Measurements from ENCODE around the gene GRK6.
"Not testable (repeated sequence)": the region's sequence is repeated elsewhere in the genome, so short reads cannot be mapped to it uniquely, and the experiment has no call there.

The GRK6 gene

DNA sequence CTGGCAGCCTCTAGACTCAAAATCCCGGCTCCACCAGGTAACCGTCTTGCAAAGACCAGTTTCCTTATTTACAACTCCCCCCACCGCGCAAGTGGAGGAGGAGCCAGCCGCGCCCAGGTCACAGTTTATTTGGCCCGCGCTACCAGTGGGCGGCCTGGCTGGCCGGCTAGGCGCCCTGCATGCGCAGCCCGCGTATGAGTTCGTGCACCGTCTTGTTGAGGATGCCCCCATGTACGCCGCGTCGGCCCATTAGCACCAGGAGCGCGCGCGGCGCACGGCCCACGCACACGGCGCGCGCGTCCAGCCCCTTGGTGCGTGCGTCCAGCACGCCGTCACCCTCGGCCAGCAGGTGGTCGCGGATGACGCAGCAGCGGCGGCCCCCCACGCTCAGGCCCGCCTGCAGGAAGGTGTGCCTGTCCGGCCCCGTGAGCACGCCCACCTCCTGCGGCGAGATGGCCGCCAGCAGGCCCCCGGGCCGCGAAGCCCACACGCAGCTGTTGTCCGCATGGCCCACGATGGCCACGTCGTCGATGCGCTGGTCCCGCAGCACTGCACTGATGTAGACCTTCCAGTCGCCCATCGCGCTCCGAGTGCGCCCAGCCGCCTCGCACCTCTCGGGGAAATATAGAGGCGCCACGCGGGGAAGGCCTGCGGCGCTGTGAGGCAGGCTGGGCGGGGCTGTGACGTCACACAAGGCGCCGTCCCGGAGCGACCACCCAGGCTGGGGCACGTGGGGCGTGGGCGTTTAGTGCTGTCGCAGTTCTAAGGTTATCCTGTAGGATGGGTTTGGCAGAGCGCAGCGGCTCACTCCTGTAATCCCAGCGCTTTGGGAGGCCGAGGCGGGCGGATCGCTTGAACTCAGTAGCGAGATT is 26.2 kb upstream of the GRK6 start, which contains the start of gene PFN3:
Gene PFN3 (minus strand): TSS at position 665 of the 872 bp plus-strand sequence. CDS start 85 bp downstream, at position 580.
- no peak for DNase-seq

DNA sequence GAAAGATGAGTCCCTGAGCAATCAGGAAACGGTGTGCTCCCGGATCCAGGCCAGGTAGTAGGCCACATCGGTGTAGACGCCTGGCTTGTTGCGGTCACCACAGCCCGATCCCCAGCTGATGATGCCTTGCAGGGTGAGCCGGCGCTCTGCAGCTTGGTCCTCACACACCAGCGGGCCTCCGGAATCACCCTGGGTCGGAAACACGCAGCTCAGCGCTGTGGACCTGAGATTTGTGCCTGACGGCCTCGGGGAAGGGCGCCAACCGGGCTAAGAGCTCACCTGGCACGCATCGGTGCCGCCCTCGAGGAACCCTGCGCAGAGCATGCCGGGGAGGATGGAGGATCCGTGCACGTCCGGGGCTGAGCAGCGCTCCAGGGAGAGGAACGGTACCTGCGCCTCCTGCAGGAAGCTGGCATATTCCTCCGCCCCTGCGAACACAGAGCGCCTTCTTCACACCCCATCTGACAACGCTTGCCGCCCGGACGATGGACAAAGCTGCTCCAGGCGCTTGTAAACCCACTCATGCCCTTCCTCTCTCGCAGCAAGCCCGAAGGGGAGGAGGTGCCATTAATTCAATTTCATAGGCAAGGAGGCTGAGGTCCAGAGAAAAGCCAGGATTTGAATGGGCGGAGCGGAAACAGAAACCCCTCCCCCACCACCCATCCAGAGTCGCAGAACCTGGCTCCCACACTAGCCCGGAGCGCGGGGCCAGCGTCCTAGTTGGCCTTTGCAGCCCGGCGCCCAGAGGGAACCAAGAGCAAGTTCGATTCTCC is 24.0 kb upstream of the GRK6 start:
- peak; percentile 86 for DNase-seq

GRCh38 chr5:177403102-177403791 is 23.2 kb upstream of the GRK6 start:
- DNase-seq: peak; percentile 63

DNA sequence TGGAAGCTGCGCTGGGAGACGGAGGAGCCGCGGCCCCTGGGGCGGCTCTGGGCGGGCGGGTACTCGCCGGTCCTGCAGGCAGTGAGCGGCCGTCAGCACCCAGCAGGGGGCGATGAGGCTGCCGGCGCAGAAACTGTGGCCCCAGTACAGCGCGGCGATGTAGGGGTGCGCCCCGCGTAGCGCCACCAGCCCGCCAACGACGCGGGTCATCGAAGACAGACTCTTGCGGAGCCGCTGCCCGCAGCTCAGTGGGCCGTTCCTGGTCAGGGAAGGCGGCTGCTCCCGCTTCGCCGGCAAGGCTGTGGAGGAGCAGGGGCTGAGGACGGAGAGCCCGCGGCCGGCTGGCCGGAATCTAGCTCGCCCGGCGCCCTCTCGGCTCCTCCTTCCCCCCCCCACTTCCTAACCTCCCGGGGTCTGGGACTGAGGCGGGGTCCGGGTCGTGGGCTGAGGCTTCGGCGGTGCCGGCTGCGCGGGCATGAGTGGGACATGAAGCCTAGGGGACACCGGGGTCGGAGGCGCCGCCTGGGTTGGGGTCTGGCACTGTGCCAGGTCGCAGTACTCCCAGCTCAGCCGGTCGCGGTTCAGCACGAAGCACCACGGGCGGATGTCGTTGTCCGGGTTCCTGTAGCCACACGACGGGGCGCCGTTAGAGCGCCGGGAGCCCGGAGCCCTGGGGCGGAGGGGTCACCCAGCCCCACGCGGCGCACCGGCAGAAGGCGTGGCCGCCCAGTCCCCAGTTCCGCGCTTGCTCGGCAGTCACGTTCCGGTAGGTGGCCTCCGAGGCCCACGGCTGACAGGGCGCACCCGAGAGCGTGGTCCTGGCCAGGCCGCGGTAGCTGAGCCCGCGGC is 22.5 kb upstream of the GRK6 start:
- peak; percentile 90 for DNase-seq

DNA sequence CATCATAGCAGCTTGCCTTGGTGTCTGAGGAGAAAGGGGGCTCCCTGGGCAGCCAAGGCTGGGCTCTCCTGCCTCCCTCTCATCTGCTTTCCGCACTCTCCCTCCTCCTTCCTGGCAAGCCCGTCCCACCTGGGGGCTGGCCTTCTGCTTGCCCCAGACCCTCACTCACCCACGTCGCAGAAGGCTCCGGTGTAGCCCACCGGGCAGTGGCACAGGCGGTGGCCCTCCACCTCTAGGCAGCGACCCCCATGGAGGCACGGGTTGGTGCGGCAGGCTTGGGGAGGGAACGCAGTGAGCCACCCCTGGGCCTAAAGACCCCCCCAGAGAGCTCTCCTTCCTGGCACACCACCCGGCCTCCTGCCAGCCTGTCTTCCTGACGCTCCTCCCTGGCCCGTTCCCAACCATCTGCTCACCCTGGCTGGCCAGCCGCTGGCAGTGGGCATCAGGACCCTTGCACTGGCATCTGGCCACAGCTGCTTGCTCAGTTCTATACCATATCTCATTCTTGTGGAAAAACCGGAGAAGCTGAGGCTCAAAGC is 21.8 kb upstream of the GRK6 start:
- no peak for DNase-seq

DNA sequence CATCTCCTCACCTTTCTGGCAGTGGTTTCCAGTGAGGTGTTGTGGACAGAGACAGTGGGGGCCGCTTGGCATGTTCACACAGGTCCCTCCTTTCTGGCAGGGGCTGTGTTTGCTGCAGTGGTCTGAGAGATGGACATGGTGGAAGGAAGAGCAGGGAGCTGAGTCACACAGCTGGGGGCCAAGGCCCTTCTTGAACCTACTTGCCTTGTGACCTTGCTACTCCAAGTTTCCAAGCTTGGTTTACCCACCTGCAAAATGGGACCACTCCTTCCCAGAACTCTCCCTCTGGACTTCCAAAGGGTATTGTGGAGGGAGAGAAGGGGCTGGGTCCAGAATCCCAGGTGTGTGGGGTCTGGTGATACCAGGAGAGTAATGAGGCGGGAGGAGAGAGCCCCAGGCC is 21.2 kb upstream of the GRK6 start:
- no peak for DNase-seq

- peak; percentile 16 for DNase-seq
Measured at GRCh38 chr5:177405805-177406204, 20.7 kb upstream of the GRK6 start.

GRCh38 chr5:177409043-177409801 is 17.3 kb upstream of the GRK6 start, which contains the start of gene F12:
TSS of gene F12 (minus strand) at chr5:177409564. CDS start at chr5:177409527, 37 bp downstream.
- DNase-seq: no peak

- no peak for DNase-seq
Measured at GRCh38 chr5:177410575-177410974, 15.9 kb upstream of the GRK6 start.

DNA sequence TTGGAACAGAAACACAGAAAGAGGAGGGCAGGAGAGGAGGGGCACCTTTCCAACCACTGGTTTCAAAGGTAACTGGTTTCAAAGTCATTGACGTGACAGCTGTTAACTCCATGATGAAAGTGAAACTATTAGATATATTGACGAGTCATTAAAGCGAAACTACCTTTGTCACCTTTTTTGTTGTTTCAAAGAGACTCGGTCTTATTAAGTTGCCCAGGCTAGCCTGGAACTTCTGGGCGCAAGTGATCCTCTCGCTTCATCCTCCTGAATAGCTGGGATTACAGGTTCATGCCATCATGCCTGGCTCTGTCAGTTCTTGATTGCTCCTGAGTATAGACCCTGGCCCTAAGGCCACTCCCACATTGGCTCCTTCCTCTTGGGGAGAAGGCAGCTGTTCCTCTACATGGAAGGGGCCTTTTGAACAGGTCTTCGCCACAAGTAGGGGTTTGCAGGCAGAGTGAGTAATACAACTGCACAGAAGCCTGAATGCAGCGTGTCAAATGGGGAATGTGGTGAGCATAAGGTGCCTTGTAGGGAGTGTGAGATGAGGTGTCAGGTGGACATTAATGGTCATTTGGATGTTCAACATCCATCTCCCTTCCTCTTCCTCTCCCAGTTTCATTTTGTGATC is 13.8 kb upstream of the GRK6 start:
- peak; percentile 21 for DNase-seq

GRCh38 chr5:177414481-177414880 is 12.0 kb upstream of the GRK6 start:
- no peak for DNase-seq

- DNase-seq: not testable (repeated sequence)
Measured at GRCh38 chr5:177417081-177417480, 9.4 kb upstream of the GRK6 start.

DNA sequence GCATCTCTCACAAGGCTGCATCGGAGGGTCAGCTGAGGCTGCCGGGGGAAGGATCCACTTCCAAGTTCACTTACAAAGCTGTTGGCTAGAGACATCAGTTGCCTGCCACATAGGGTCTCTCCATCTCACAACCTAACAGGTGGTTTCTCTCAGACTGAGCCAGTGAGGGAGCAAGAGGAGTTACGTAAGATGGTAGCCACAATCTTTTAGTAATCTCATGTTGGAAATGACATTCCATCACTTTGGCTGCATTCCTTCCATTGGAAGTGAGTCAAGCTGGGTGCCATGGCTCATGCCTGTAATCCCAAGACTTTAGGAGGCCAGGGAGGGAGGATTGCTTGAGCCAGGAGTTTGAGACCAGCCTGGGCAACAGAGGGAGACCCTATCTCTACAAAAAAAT is 7.4 kb upstream of the GRK6 start:
- DNase-seq: no peak

GRCh38 chr5:177420472-177420871 is 6.0 kb upstream of the GRK6 start:
- not testable (repeated sequence) for DNase-seq

- no peak for DNase-seq
Measured at GRCh38 chr5:177421062-177421798, 5.2 kb upstream of the GRK6 start.

- no peak for DNase-seq
Measured at GRCh38 chr5:177423671-177424070, 2.8 kb upstream of the GRK6 start.

GRCh38 chr5:177425196-177425800 is 1.2 kb upstream of the GRK6 start:
- DNase-seq: no peak

DNA sequence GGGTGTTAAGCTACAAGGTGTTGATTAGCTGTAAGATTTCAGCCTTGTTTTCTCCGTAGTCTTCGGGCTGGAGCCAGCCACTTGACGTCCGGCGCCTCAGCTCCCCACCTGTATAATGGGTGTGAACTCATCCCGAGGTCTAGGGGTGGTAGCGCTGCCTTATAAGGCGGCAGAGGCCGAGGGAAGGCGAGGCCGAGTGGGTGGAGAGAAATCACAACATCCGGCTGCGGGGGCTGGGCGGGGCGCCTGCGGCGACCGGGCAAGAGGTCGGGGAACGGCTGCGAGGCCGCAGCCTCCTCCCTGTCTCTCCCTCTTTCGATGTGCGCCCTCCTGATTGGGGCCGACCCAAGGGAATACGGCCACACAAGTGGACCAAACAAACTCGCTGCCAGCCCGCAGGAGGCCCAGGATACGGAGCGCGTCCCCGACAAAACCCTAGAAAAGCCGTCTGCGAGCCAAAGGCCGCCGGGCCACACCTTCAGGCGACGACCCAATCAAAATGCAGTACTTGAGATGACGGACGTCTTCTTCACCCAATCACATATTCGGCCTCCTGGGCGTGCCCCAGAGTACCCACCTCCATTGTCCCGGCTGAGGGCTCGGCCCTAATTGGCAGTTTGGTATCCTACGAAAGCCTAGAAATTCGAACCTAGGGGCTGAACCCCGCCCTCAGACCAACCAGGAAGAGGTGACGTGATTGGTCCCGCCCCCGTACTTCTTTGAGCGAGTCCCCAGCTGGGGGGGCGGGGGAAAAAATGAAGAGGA is 493 bp upstream of the GRK6 start:
- peak; percentile 100 for DNase-seq
